Pons (tissue), 1 donor: ENCODE data around the gene PERP.
A peak's percentile ranks its signal among the peaks of the same experiment; 100 is the strongest.
"Not testable (repeated sequence)": the region's sequence is repeated elsewhere in the genome, so short reads cannot be mapped to it uniquely, and the experiment has no call there.

Experiments
- DNase-seq: peaks from one replicate; pipeline ENCODE4 v3.0.0-alpha.2; 2016; ENCODE audit warnings: low spot score

The PERP gene

DNA sequence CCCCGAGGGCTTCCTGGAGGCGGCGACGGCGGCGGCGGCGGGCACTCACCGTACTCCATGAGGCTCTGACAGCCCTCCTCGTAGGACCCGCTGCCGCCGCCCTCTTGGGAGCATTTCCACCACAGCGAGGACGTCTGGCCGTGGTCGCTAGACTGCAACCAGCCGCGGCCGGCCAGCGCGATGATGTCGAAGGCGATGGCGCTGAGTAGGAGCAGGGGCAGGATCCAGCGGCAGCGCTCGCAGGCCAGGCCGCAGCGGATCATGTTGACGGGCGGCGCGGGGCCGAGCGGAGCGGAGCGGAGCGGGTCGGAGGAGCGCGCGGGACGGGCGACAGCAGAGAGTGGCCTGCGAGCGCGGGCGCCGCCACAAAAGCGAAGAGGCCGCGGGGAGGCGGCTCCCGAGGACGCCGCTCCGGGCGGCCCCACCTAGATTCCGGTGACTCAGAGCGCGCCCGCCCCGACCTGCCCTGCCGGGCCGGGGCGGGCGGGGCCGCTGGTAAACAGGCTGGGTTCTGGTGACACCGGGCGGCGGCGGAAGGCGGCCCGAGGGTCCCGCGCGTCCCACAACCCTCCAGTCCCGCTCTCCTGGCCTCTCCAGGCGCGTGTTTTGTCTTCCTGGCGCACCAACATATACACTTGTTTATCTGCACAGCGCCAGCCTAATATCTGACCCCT is at the start of gene PERP:
TSS of gene PERP (minus strand) at position 342 of the 674 bp plus-strand sequence. CDS start at position 263, 79 bp downstream.
- DNase-seq, result no peak

GRCh38 chr6:138155443-138155842 is 48.2 kb upstream of the PERP start:
- DNase-seq, result no peak

GRCh38 chr6:138146544-138146943 is 39.3 kb upstream of the PERP start:
- no peak for DNase-seq

- DNase-seq, result no peak
These were observed 38.2 kb upstream of the PERP start for GRCh38 chr6:138145402-138145801.

DNA sequence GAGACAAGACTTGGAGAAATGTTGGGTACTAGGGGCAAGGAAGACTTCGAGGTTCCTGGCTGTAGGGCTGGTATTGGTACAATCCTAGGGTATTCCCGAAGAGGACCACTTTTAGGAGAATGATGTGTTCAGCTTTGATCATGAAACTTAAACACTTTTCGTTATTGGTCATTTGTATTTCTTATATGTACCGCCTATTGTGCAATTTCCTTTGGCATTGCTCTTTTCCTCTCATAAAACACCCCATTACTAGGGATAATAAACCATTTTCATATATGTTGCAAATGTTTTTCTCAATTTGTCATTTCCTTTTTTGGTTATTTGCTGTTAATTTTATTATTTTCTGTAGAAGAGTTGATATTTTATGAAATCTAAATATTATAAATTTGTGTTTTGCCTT is 35.6 kb upstream of the PERP start:
- no peak for DNase-seq

DNA sequence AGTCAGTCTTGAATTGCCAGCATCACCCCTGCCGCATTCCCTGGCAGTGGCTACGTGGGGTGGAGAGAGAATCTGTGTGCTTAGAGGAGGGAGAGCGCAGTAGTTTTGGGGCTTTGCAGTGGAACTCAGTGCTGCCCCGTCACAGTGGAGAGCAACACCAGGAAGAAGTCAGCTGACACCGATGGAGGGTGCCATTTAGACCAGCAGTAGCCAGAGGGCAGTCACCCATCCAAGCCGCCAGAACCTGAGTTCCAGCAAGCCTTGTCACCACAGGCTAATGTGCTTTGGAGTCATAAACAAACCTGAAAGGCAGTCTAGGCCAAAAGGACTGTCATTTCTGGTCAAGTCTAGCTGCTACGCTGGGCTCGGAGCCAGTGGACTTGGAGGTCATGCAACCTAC is 22.0 kb upstream of the PERP start:
- DNase-seq, result no peak

DNA sequence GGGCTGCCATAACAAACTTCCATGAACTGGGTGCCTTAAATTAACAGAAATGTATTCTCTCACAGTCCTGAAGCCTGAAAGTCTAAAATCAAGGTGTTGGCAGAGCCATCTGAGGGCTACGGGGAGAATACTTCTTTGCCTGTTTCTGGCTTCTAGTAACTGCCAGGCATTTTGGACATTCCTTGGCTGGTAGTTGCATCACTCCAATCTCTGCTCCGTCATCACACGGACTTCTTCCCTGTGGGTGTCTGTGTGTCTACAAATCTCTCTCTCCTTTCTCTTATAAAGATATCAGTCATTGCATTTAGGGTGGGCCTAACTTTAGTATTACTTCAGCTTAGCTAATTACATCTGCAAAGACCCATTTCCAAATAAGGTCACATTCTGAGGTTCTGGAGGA is 20.9 kb upstream of the PERP start:
- no peak for DNase-seq

- DNase-seq, result no peak
These were observed 16.9 kb upstream of the PERP start for GRCh38 chr6:138124096-138124495.

DNA sequence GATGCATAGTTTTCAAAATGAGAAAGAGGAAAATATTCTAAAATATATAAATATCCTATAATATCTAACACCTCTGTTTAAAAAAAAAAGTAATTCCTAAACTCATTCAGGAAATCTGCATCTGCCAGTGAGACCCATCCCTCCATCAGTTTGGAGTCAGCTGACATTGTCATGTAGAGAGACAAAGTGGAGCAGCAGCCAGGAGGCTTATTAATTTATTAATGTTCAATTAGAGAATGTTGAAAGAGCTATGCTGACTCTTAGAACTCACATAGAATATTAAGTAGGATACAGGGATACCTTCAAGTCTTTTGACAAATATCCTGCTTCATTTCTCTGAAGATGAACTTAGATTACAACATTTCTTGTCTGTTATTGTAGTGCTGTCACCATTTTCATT is 12.8 kb upstream of the PERP start:
- DNase-seq, result no peak

- DNase-seq, result not testable (repeated sequence)
These were observed 12.0 kb upstream of the PERP start for GRCh38 chr6:138119229-138119628.

DNA sequence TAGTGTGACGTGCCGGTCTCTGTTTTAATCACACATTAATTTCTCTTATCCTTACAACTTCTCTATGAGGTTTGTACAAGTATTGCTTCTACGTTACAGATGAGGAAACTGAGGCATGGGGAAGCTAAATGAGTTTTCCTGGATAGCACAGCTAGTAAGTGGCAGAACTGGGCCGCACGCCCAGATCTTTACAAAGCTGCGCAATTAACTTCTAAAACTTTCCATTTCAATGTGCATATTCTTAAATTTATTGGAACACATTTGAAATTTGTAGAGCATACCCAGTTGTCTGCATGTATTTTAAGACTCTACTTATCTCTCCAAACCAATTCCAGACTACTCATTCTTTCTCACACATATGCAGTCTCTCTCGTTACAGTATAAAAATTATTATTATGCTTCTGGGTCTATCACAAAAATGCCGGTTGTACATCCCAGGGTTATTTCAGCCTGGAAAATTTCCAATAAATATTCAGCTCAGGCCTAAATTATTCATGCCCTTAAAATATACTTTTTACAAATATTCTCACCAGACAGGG is 10.2 kb upstream of the PERP start:
- no peak for DNase-seq

- DNase-seq, result no peak
These were observed 9.4 kb upstream of the PERP start for GRCh38 chr6:138116661-138116999.

DNA sequence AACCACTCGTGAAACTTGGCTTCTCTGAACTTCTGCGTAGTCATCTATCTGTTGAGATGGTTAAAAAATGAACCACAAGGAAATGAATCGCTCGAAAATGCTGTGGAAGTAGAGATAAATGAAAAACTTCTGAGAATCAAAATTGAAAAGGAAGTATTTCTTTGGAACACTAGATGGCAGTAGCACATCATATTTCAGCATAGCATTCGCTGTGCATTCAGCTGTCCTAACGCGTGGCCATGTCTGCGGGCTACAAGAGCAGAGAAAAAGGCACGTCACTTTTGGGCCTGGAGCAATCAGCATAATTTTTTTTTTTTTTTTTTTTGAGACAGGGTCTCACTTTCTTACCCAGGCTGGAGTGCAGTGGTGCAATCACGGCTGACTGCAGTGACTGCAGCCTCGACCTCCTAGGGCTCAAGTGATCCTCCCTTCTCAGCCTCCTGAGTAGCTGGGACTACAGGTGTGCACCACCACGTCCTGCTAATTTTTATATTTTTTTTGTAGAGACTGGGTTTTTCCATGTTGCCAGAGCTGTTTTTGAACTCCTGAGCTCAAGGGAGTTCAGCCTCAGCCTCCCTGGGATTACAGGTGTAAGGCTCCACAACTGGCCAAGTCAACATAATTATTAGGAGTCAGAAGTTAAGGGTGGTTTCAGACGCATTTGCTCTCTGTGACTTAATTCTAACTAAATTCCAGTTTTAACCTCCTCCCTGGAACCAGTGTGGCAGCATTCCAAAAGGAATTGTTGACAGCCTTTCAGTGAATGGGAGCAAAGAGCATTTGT is 8.8 kb upstream of the PERP start:
- peak; percentile 78 for DNase-seq

DNA sequence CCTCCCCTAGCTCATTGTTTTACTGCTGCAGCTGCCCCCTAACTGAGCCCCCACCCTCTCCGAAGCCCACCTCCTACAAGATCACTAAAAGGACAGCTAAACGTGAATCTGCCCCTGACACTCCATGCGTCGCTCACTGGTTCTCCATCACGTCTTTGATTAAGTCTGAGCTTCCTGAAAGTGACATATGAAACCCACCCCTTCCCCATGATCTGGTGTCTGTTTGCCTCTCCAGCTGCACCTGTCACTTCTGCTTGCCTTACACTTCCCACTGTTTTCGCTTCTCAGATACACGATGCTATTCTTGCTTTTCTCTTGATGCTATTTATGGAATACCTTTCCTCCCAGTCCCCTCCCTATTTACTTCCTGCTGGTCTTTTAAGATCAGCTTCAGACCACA is 8.0 kb upstream of the PERP start:
- DNase-seq, result no peak

- DNase-seq, result no peak
These were observed 6.5 kb upstream of the PERP start for GRCh38 chr6:138113588-138114210.

- DNase-seq, result no peak
These were observed 3.0 kb upstream of the PERP start for GRCh38 chr6:138110229-138110628.

DNA sequence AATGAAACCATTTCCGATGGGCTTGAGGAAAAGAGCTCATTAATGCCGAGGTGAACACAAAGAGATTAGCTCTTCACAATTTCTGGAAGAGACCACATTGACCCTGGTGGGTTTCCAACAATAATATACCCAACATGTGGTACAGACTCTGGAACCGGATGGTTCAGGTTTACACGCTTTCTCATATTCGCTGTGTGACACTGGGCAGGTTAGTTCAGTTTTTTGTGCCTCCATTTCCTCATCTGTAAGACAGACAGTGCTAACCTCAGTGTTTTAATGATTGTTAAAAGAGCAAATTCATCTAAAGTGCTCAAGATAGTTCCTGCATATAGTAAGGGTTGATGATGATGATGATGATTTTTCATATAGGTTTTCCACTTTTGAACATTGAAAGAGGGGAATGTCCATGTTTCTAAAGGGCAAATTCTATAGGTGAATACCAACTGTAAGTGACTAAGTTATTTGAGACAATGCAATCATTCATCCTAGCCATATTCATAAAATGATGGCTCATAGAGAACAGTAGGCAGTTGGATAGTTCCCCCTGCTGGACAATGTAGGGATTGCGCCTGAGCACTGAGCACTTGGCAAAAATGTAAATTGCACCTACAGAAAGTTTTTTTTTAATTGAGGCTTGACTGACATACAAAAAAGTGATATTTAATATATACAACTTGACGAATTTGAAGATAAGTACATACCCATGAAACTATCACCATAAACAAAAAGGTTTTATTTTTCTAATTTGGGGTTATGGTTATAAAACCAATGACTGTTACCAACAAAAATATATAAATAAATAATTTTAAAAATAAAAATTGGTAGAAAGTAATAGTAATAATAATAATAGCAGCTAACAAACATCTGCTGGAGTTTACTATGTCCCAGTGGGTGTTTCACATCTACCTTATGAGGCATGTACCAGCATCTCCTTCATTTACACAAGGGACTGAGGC is 2.1 kb upstream of the PERP start:
- DNase-seq, result peak; percentile 59

DNA sequence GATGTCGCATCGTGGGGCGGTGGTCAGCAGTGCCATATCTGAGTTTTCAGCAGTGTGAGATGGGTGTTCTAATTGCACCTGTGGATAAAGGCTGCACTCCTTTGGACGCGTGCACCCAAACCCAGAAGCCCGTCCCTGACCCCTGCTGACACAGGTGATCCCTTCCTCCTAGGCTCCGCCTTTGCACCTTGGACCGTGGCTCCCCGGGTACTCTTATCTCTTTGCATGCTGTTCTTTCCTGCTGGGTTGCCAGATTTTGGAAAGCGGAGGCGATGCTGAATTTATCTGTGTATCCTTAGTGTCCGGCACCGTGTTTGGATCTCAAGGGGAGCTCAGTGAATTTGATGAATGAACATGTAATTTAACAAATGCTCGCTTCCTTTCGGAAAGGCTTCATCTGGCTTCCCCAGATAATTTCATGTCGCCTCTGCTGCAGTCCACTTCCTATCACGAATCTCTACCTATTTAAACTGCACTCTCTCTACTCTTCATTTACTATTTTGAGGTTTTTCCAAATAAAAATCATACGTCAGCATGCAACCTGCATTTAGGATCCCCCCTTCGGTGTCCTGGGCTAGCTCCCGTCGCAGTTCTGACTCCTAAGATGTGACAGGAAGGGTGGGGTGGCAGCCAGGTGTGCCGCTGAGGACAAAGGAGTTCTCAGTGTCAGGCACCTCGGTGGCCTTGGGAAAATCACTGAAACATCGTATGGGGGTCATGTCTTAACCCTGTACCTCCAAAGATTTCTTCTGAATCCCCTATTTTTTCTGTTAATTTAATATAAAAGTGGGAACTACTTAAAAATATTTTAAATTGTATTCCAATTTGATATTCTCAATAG is 753 bp upstream of the PERP start:
- no peak for DNase-seq

DNA sequence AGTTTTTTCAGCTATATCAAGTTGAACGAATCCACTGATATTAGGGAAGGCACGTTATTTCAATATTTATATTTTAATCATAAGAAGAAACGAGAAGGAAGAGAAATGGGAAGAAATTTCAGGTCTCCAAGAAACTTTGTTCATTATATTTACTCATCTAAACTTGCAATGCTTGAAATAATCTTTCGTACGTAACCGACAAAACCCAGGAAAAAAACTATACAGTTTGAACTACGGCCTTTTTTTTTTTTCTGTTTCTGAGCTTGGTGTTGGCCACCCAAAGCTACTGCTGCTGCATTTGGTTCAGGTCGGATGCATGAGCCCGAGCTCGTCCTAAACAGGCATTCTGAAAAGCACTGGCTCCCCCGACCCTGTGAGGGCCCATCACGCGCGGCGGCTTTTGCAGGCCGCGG is 548 bp downstream of the PERP start:
- DNase-seq, result no peak

DNA sequence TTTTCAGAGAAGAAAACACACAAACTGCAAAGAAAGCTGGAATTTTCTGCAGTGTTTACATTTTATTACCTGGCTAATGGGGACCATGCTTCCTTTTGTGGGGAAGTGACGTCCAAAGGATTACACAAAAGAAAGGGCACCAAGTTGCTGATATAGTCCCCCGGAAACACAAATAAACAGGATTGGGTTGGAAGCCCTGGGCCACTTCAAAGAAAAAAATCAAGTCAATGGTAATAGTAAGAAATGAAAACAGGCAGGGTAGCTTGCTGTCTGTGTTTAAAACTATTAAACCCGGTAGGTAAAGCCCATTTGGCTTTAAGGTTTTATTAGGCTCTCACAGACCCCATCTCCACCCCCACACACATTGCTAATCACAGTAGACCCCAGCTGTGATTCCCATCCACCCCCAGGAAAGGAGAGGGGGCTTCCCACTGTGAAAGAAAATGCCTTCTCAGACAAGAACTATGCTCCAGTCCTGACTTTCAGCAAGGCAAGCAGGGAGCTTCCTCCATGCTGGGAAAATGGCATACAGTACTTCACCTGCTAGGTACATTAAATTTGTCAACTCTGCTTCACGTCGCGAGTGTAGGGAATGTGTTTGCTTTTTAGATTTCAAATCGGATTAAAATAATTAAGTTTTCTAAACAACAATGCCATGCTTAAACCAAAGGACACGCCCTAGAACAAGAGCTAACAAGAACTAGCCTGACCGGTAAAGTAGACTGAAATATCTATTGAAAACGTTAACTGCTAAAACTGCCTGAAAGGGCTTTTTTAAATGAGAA is 1.1 kb downstream of the PERP start:
- DNase-seq, result no peak
